Gastrocnemius medialis (tissue), 4 donors: ENCODE measurements around the gene ZFYVE27.

Source experiments
- CTCF ChIP-seq, 5 experiments: fragments of 450-650 bp in 3 of 5; fragments of 200-600 bp in 2 of 5; sonication (generic) in 2 of 5; IDR thresholded peaks in 4 of 5; conservative IDR thresholded peaks in 1 of 5; 1 replicate in 4 of 5; 2 replicates in 1 of 5; pipeline ENCODE4 v1.5.1; 2016 to 2019; ENCODE audit warnings: antibody characterized with exemption in 5 of 5, mild to moderate bottlenecking in 3 of 5, moderate library complexity in 3 of 5
- POLR2A ChIP-seq, 2 donors: fragments of 450-650 bp; IDR thresholded peaks; one replicate each; pipeline ENCODE4 v1.6.1; 2017; ENCODE audit warnings: antibody characterized with exemption in 2 of 2, mild to moderate bottlenecking in 2 of 2, moderate library complexity in 2 of 2

- no peak for TF ChIP-seq CTCF (IDR thresholded peaks at IDR 0.05 in 4 of 5, conservative IDR thresholded peaks at IDR 0.05 in 1 of 5)
- no peak for TF ChIP-seq POLR2A (IDR thresholded peaks at IDR 0.05)
Observed at GRCh38 chr10:97782455-97783228, 45.7 kb downstream of the ZFYVE27 start.
